Progenitor cell of endocrine pancreas (in vitro differentiated cells): ENCODE measurements around the gene LAMA5. TPM values are rescaled to one million over a fixed set of nuclear protein-coding genes. Genes with fewer than 3 reads are reported as not detected.

Experiments
- DNase-seq: peaks from one replicate; pipeline ENCODE4 v3.0.0; 2021; ENCODE audit warnings: low spot score; ENCODE audit not compliant: unreplicated experiment
- H3K27ac Mint-ChIP-seq: 2 replicates; pipeline ENCODE4 v1.8.0; 2021; ENCODE audit warnings: mild to moderate bottlenecking, moderate library complexity, mixed read lengths
- H3K27me3 Mint-ChIP-seq: 2 replicates; pipeline ENCODE4 v1.8.0; 2021; ENCODE audit warnings: mixed read lengths
- H3K36me3 Mint-ChIP-seq: 2 replicates; pipeline ENCODE4 v1.8.0; 2022; ENCODE audit warnings: mixed read lengths; ENCODE audit not compliant: insufficient read depth
- H3K4me1 Mint-ChIP-seq: 2 replicates; pipeline ENCODE4 v1.8.0; 2021; ENCODE audit warnings: low read depth, mixed read lengths
- H3K4me3 Mint-ChIP-seq: 2 replicates; pipeline ENCODE4 v1.8.0; 2021; ENCODE audit warnings: low read depth, mild to moderate bottlenecking, moderate library complexity, mixed read lengths
- H3K9me3 Mint-ChIP-seq: 2 replicates; pipeline ENCODE4 v1.8.0; 2021; ENCODE audit warnings: low read depth, mixed read lengths
- CTCF ChIP-seq: fragments of 200-600 bp; sonication (generic); IDR thresholded peaks from one replicate; pipeline ENCODE4 v1.5.0; 2021; ENCODE audit warnings: antibody characterized with exemption, mild to moderate bottlenecking; ENCODE audit not compliant: unreplicated experiment
- total RNA-seq: library from RNA; stranded (reverse); gene quantifications from 2 replicates; pipeline ENCODE4 v1.2.1, GENCODE V29; 2021

The LAMA5 gene
- total RNA-seq, 1 donor from 2014 or later = 252 TPM

GRCh38 chr20:62411479-62412193 lies 44.5 kb upstream of the LAMA5 start:
- Mint-ChIP-seq H3K27ac (no peak overlapping the region), H3K4me3 (no peak overlapping the region), H3K4me1 (no peaks in the 10 kb centered on the region), H3K9me3 (no peaks in the 10 kb centered on the region), H3K36me3 (no peaks in the 10 kb centered on the region), H3K27me3 (peaks cover 7% of the 10 kb centered on the region)
- no peak for DNase-seq
- TF ChIP-seq CTCF = no peak

GRCh38 chr20:62410746-62411478 lies 43.8 kb upstream of the LAMA5 start:
- no peak for DNase-seq
- TF ChIP-seq CTCF = no peak
- H3K27me3 Mint-ChIP-seq = peaks cover 7% of the 10 kb centered on the region
- no peak overlapping the region for H3K4me3 Mint-ChIP-seq
- H3K4me1 Mint-ChIP-seq = peaks cover 4% of the 10 kb centered on the region
- no peak overlapping the region for H3K27ac Mint-ChIP-seq
- no peaks in the 10 kb centered on the region for H3K9me3 Mint-ChIP-seq
- H3K36me3 Mint-ChIP-seq = no peaks in the 10 kb centered on the region

- no peak overlapping the region for H3K4me3 Mint-ChIP-seq
- no peaks in the 10 kb centered on the region for H3K9me3 Mint-ChIP-seq
- H3K27ac Mint-ChIP-seq = no peak overlapping the region
- peaks cover 7% of the 10 kb centered on the region for H3K27me3 Mint-ChIP-seq
- H3K36me3 Mint-ChIP-seq = no peaks in the 10 kb centered on the region
- peak; percentile 48 for DNase-seq
- TF ChIP-seq CTCF = peak; percentile 62
- peaks cover 9% of the 10 kb centered on the region for H3K4me1 Mint-ChIP-seq
These were observed 43.0 kb upstream of the LAMA5 start for GRCh38 chr20:62409931-62410745.

GRCh38 chr20:62409086-62409853 lies 42.2 kb upstream of the LAMA5 start:
- peaks cover 10% of the 10 kb centered on the region for H3K4me1 Mint-ChIP-seq
- H3K4me3 Mint-ChIP-seq = no peak overlapping the region
- DNase-seq = no peak
- H3K27me3 Mint-ChIP-seq = peaks cover 7% of the 10 kb centered on the region
- no peaks in the 10 kb centered on the region for H3K36me3 Mint-ChIP-seq
- TF ChIP-seq CTCF = no peak
- no peaks in the 10 kb centered on the region for H3K9me3 Mint-ChIP-seq
- no peak overlapping the region for H3K27ac Mint-ChIP-seq

GRCh38 chr20:62408640-62409039 lies 41.5 kb upstream of the LAMA5 start:
- no peak for DNase-seq
- peaks cover 7% of the 10 kb centered on the region for H3K27me3 Mint-ChIP-seq
- H3K9me3 Mint-ChIP-seq = no peaks in the 10 kb centered on the region
- no peak overlapping the region for H3K4me3 Mint-ChIP-seq
- H3K36me3 Mint-ChIP-seq = no peaks in the 10 kb centered on the region
- no peak for TF ChIP-seq CTCF
- H3K27ac Mint-ChIP-seq = peak overlapping the region; percentile 20
- peaks cover 11% of the 10 kb centered on the region for H3K4me1 Mint-ChIP-seq
